Suprapubic skin (tissue), 4 donors: ENCODE data around the gene PRAMEF33.
"Not testable (repeated sequence)": the region's sequence is repeated elsewhere in the genome, so short reads cannot be mapped to it uniquely, and the experiment has no call there.

Experiments used
- CTCF ChIP-seq, 2 donors: fragments of 200-600 bp in 1 of 2; fragments of 450-650 bp in 1 of 2; sonication (generic) in 1 of 2; IDR thresholded peaks; one replicate each; pipeline ENCODE4 v1.5.1; 2016 to 2019; ENCODE audit warnings: antibody characterized with exemption in 2 of 2, mild to moderate bottlenecking in 1 of 2, moderate library complexity in 1 of 2
- POLR2A ChIP-seq, 2 donors: fragments of 450-650 bp; IDR thresholded peaks; one replicate each; pipeline ENCODE4 v1.6.1; 2017; ENCODE audit warnings: antibody characterized with exemption in 2 of 2, mild to moderate bottlenecking in 2 of 2, moderate library complexity in 2 of 2
- POLR2AphosphoS5 ChIP-seq, 3 donors: sonication (generic); formaldehyde crosslinking; IDR thresholded peaks; one replicate each; pipeline ENCODE4 v1.6.1; 2017; ENCODE audit warnings: antibody characterized with exemption in 3 of 3

GRCh38 chr1:13289030-13289429 is 14.3 kb upstream of the PRAMEF33 start:
- not testable (repeated sequence) for TF ChIP-seq POLR2A, CTCF, POLR2AphosphoS5 (IDR thresholded peaks at IDR 0.05)
